PFSK-1 (cell line): Measurements from ENCODE around the gene ZNF154.

ENCODE experiments used
- FOXP2 ChIP-seq: optimal IDR thresholded peaks from 2 replicates; pipeline ENCODE3; 2011; ENCODE audit warnings: borderline replicate concordance, control low read depth, inconsistent platforms; ENCODE audit not compliant: insufficient read depth; ENCODE audit errors: extremely low read length, extremely low read depth
- POLR2AphosphoS5 ChIP-seq: IDR thresholded peaks from 2 replicates; pipeline ENCODE4 v1.6.1; 2012; ENCODE audit warnings: low read depth, mild to moderate bottlenecking, control low read depth, low read length, moderate library complexity
- REST ChIP-seq, 2 experiments: IDR thresholded peaks; 2 replicates each; pipeline versions ENCODE4 v1.6.1 to v1.8.0; 2011 to 2012; ENCODE audit warnings: low read depth in 2 of 2, low read length in 2 of 2, control low read depth in 1 of 2, inconsistent platforms in 1 of 2, mild to moderate bottlenecking in 1 of 2, moderate library complexity in 1 of 2; ENCODE audit not compliant: insufficient read depth in 1 of 2
- SIN3A ChIP-seq: IDR thresholded peaks from 2 replicates; pipeline ENCODE4 v1.6.1; 2012; ENCODE audit warnings: mild to moderate bottlenecking, low read length, moderate library complexity, borderline replicate concordance; ENCODE audit not compliant: insufficient read depth
- TAF1 ChIP-seq: IDR thresholded peaks from 2 replicates; pipeline ENCODE4 v1.6.1; 2012; ENCODE audit warnings: low read length, control low read depth, borderline replicate concordance; ENCODE audit not compliant: insufficient read depth

ZNF154 gene

DNA sequence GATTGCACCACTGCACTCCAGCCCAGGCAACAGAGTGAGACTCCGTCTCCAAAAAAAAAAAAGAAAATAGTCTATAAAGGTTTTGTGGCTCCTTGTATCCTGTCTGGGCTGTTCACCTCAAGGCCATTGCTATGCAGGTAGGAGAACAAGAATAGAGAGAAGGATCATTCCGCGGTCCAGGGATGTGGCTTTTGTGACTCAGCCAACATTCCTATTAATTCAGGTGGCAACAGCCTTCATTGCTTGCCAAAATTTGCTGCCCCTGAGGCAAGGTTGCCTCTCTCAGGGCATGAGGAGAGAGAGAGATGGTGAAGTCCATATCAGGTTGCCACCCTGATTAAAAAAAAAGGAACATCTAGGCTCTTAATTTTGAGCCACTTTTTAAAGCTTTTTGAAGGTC, 19.3 kb downstream of the ZNF154 start:
- TF ChIP-seq SIN3A (no peak), FOXP2 (no peak), TAF1 (no peak), POLR2AphosphoS5 (no peak), REST (IDR thresholded peaks at IDR 0.05; ENCODE audit: insufficient read depth in 1 of 2, low read depth in 2 of 2, low read length in 2 of 2) (no peak)

DNA sequence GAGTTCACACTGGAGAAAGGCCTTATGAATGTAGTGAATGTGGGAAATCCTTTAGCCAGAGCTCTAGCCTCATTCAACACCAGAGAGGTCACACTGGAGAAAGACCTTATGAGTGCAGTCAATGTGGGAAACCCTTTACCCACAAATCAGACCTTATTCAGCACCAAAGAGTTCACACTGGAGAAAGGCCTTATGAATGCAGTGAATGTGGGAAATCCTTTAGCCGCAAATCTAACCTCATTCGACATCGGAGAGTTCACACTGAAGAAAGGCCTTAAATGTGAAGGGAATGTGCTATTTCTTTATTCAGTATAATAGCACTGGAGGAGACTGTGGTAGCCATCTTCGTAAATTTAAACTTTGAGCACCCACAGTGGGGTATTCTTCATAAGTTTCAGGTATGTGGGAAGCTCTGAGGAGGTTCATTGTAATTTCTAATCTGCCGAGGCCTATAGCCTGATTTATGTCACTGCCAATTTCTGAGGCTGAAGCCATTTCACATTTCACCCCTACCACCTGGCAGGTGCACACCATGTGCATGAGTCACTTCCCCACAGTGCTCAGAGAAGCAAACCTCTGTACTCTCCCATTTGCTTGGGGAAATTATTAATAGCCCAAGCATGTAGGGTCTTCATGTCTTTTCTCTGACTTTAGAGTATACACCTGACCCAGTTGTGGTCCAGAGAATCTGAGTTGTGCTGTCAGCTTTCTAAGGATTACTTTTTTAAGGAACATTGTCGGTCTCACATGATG, 20.8 kb downstream of the ZNF154 start:
- no peak for TF ChIP-seq REST (IDR thresholded peaks at IDR 0.05; ENCODE audit: insufficient read depth in 1 of 2, low read depth in 2 of 2, low read length in 2 of 2)
- TF ChIP-seq FOXP2 = no peak

GRCh38 chr19:57687363-57688010, 21.5 kb downstream of the ZNF154 start:
- no peak for TF ChIP-seq REST (IDR thresholded peaks at IDR 0.05; ENCODE audit: insufficient read depth in 1 of 2, low read depth in 2 of 2, low read length in 2 of 2)
- no peak for TF ChIP-seq POLR2AphosphoS5
- TF ChIP-seq FOXP2 = no peak
- TF ChIP-seq TAF1 = no peak
- TF ChIP-seq SIN3A = no peak

DNA sequence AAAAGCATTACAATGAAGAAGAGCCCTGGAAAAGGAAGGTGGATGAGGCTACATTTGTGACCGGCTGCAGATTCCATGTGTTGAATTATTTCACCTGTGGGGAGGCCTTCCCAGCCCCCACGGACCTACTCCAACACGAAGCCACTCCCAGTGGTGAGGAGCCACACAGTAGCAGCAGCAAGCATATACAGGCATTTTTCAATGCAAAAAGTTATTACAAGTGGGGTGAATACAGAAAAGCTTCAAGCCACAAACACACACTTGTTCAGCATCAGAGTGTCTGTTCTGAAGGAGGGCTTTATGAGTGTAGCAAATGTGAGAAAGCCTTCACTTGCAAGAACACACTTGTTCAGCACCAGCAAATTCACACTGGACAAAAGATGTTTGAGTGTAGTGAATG, 22.3 kb downstream of the ZNF154 start:
- no peak for TF ChIP-seq SIN3A
- no peak for TF ChIP-seq TAF1
- TF ChIP-seq FOXP2 = no peak
- no peak for TF ChIP-seq POLR2AphosphoS5
- TF ChIP-seq REST (IDR thresholded peaks at IDR 0.05; ENCODE audit: insufficient read depth in 1 of 2, low read depth in 2 of 2, low read length in 2 of 2) = no peak

GRCh38 chr19:57682226-57682766, 26.7 kb downstream of the ZNF154 start:
- no peak for TF ChIP-seq TAF1
- no peak for TF ChIP-seq SIN3A
- no peak for TF ChIP-seq REST (IDR thresholded peaks at IDR 0.05; ENCODE audit: insufficient read depth in 1 of 2, low read depth in 2 of 2, low read length in 2 of 2)
- no peak for TF ChIP-seq FOXP2
- TF ChIP-seq POLR2AphosphoS5 = no peak; the same call in 1 of the 2 replicates
